ENCODE data around the gene COX7A2.

COX7A2 gene

DNA sequence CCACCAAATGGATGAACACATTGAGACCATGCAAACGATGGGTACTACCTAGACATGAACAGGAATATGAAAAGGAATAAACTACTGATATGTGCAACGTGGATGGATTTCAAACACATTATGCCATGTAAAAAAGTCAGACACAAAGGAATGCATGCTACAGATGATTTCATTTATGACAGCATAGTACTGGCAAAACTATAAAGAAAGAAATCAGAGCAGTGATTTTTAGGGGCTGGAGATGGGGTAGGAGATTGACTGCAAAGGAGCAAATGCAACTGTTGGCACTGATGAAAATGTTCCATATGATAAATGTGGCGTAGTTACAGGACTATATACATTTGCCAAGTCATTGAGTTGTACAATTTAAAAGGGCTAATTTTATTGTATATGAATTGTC is 24.3 kb downstream of the COX7A2 start:
- DNase-seq, result no peak

DNA sequence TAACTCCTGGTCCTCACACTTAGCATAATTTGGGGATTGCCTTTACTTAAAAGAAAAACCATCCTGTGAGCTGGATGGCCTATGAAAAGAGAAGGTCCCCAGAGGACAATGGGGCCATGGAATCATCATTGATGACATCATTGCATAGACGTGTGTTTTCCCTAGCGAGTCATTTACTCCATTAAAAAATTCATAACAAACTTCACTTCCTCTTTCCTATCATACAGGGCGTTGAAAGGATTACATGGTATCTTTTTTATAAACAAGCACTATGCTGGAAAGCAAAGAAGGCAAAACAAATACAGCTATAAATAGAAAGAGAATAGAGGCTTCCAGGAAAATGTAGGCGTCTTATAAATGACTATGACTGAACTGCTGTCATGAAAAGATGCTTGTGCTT is 26.4 kb downstream of the COX7A2 start:
- no peak for DNase-seq

DNA sequence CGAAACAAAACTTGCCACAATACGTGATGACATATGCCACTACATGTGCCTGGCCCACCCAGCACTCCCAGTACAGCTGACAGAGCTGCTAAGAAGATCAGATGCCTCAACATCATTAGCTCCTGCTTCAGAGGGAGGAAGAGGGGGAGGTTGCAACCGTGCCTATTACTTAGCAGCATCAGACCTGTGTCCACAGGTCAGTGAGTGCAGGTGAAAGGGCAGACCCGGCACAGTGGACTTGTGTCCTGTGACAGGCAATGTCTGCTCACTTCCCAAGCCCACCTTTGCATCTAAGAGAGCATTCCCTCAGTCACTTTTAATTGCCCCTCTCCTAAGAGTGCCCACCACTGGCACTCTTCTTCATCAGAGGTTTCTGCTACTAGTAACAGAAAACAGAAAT is 28.3 kb downstream of the COX7A2 start:
- DNase-seq, result no peak

DNA sequence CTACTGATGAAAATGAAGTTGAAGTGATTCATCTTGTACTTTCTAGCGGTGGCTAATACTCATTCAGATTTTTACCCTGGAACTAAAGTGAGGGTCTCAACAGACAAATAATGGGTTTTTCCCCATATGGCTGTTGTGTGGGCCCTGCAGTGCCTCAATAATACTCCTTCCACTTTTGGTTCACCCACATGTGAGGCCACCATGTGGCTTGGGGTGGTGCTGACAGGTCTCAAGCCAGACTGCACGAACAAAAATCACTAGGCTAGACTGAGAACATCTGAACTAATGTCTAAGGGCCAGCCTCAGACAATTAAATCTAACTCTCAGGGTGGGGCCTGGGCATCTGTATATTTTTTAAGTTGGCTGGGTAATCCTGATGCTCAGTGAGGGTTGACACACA is 29.9 kb downstream of the COX7A2 start:
- DNase-seq, result no peak

DNA sequence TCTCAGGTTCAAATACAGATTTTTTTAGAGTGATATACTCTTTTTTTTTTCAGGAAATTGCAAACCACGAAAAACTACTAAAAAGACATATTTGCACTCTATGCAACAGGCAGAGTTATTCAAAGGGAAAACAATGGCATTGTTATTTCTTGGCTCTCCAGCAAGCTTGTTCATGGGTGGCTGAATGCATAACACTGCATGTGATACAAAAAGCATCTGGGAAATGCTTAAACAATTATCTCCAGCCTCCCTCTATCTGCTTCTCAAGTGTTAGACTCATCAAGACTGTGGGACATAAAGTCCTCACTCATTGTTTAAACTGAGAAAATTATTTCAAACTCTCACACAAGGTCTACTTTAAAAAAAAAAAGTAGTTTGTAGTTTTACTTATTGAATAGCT is 30.5 kb downstream of the COX7A2 start:
- DNase-seq, result no peak

DNA sequence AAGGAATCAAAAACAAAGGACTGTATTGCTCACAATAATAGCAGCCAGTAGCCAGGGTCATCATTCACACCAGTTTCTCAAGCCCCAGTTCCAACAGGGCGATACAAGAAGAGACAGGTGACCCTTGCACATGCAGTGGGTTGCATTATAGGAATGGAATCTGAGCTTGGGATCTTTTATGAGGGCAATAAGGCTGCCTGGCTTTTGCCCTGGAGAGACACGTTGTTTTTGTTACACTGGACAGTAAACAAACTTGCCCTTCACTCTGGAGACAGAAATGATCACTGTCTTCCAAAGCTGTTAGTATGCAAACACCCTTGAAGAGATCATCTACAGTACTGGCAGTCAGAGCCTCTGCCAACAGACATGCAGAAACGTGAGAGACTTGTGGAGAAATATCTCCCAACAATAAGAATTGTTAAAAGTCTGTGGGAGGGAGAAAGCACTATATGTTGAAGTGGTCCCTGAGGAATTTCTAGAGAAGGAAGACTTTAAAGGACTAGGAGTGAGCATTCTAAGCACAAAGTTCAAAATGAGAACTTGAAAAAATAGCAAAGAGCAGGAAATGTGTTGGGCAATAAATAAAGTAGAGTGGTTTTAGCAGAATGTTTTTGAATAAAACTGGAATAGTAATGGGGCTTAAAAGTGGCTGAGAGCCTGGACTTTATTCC is 31.5 kb downstream of the COX7A2 start:
- no peak for DNase-seq

DNA sequence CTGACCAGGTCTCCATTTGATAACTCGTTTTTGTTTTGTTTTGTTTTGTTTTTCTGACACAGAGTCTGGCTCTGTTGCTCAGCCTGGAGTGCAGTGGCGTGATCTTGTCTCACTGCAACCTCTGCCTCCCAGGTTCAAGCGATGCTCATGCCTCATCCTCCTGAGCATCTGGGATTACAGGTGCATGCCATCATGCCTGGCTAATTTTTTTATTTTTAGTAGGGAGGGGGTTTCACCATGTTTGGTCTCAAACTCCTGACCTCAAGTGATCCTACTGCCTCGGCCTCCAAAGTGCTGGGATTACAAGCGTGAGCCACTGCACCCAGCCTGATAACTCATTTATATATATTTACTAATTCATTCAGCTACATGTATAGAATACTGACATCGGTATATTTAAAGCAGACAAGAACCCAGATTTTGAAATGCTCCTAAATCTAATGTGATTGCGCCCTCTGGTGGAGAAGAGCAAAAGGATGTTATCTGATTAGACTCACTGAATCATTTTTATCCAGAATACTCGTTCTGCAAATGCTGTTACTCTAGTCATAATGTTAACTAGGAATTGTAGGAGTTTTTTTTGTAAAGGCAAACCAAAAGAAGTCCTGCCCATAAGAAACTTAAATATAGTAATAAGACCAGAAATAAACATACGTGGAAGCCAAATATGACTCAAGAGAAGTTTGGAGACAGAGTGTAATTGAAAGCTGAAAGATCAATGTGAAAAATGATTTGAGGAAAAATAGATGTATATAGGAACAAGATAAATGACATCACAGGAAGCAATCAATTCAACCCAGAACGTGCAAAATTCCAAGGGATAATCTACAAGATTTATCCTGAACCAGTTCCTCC is 32.5 kb downstream of the COX7A2 start:
- DNase-seq, result peak; percentile 67

DNA sequence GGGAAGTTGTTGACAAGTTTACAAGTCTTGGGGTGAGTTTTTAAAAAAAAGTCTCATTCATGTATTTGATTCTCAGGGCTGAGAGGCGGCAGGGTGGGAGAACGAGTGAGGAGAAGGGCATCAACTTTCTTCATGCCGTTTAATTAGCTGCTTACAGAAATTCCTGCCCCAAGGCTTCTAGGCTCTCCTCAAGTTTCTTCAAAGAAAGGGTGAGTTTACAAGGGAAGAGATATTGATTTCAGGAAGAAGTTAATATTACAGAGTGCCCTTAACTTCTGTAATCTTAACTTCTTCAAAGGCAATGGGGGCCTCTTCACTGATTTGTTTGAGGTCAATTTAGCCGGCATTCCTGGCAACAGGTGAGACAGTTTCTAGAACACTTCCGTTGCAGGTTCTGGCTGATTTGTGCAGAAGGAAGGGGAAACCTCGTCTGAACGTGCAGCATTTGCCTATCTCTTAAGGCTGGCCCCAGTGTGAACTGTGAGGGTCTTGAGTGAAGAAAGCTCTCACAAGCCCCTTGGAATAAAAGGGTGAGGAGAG is 34.3 kb downstream of the COX7A2 start:
- no peak for DNase-seq

DNA sequence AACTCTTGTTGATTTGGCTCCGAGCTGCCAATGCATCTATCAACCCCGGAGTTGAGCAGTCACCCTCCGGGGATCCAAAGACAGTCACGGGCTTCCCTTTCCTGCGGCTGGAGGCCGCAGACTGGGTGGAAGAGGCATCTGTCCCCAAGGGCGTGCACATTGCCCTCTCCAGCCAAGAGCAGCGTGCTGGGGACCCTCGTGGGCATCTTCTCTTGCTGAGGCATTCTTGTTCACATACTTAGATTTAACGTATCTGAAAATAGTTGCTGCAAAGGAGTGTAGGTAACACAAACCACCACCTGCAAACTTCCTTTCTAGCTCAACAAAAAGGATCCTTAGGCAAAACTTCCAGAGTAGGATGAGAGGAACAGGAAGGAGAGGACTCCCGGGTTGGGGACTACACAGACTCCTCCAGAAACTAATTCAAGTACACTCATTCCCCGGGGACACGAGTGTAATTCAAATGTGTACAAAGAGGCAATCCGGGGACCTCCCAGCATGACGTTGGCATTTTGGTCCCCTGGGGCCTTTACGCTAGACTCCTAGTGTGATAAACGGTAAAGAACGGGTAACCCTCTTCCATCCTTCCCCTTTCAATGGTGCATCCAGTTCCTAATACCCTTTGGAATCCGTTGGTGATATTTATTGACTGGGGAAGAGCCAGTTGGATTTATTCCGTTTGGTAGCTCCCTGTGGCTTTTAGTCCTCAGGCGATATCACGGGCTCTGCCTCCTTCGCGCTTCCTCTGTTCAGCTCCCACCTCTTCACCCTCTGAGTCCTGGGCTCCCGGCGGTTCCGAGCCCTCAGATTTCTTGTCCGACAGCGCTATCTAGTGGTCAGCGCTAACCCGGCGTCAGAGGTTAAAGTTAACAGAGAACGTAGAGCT is 35.1 kb downstream of the COX7A2 start:
- DNase-seq, result peak; percentile 79

DNA sequence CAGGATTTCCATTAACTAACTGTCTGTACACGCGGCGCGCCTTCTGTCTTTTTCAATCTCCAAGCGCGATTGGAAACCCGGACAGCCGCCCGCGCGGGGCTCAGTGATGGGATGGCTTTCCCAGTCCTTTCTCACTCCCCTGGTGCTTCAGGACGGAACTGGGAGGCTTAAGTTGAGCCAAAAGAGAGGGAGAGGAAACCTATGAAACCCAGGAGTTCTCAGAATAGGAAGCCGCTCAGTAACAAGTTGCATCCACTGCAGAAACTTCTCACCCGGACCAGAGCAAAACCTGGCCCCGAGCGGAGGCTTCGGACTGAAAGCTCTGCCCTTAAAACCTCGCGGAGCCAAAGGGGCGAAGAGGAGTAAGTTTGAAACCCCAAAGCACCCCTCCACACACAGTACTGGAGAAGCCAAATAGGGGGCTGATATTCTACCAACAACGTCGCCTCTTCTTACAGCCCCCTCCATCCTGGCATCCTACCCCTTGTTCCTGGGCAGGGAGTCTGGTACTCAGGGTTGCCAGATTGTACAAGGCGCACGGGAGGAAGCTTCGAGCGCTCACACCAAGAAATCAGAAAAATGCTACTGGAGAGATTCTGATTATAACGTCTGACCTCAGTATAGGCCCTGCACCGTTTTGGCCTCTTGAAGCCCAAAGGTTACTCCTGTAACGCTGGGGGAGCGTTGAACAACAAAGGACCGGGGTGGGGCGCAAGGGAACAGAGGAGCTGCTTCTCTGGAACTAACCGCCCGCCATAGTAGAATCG is 36.8 kb downstream of the COX7A2 start:
- no peak for DNase-seq

DNA sequence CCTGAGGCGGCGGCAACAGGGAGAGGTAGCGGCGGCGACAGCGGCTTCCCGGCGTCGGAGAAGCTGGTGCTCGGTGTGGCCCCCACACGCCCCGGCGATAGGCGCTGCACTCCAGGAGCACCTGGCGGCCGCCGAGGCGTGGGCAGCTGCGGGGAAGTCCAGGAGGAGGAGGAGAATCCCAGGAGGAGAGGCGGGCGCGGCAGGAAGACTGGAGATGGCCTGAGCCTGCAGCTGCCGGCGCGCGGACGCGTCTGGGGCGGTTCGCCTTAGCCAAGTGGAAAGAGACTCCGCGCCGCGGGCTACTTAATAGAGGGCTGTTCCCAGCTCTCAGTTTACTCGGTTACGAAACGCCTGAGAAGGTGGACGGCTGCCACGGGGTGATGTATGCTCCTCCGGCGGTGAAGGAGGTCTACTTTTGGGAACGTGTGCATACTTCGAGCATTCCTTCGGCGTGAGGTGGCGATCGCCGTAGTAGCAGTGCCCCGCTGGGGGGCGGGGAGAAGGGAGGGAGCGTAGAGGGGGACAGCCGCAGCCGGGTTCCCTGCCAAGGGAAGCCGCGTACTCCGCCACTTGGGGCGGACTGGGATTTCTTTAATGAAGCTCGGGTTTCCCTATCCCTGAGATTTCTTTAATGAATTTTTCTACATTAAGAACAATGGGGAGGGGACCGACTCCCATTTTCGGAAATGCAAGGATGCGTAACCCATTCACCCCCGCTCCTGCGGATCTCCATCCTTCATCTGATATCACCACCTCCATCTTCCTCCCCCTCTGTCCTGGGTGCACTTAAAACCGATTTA is 37.6 kb downstream of the COX7A2 start, which contains the start of gene COL12A1:
COL12A1 (minus strand) TSS at position 278 of the 800 bp plus-strand sequence. CDS start 3,261 bp downstream, outside the sequence.
- DNase-seq, result no peak

DNA sequence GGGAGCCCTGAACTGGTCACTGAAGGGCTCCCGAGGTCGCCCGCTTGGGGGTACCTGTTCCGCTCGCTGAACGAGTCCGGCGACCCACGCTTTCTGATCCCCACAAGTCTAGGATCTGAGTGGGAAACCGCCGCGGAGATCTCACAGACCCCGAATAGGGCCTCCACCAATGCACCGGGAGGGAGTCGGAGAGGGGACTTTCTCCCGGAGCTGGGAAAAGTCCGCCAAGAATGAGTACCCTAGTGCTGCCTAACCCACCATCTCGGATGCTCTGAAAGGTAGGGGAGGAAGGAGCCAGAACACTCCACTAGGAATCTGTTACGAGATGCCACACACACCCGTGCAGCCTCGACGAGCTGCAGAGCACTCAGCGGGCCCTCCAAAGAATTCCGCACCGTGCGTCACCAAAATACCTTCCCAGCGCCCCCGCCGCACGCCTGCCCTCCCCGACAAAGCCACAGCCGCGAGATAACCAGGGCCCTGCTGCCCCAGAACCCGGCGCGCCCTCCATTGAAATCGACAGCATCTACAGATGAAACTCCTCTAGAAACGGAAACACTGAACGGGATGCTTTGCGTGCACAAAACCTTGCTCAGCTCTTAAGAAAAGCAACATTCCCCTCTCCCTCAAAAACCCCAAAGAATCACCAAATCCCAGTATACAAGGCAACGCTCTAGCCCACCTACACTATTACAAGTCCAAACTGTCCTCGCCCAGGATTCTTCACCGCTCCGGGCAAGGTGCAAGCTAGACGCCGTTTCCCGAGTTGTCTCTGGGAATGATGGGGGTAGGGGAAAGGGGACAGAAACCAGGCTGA is 38.4 kb downstream of the COX7A2 start:
- no peak for DNase-seq

DNA sequence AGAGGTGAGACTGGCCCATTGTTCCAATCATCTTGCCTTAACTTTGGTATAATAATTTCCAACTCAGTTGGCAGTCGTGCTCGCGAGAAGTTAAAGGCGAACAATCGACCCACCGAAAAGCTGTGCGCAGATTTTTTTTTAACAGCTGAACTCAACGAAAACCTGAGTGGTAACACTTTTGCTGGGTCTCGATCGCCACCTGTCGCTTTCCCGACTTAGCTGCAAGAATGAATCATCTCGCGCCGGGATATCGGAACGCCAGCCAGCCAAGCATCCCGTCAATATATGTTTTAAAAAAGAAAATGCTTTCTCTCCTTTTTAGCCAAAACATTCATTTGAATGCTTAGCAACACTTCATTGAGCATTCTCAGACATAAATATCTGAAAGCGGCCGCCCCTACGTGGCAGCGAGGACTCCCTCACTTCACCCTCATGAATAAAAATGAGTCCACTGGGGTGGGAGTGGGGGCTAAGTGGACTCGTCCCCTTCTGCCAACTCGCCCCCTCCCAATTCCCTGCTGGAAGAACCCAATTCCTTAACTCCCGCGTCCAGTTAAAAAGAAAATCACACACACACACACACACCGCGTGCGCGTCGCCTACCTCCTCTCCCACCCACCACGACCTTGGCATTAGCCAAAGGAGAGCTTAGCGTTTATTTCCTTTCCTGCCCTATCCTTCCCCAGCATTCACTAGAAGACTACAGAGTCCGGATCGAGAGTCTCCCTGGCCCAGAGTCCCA is 39.2 kb downstream of the COX7A2 start:
- no peak for DNase-seq

DNA sequence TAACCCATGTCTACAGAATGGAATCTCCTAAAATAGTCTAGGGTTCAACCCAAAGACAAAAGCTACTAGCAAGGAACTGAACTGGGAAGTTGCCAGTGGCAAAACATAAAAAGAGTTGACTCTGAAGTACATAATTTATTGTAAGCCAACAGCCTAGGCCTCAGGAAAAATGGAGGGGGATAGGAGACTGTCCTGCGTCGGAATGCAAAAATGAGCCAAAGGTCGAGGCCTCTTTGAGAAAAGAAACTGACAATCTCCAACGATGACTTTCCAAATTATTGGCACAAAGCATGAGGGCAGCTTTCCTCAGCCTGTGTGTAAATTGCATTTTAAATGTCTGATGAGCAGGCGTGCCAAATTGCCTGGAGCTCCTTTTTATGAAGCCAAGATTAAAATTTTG is 39.9 kb downstream of the COX7A2 start:
- DNase-seq, result no peak

DNA sequence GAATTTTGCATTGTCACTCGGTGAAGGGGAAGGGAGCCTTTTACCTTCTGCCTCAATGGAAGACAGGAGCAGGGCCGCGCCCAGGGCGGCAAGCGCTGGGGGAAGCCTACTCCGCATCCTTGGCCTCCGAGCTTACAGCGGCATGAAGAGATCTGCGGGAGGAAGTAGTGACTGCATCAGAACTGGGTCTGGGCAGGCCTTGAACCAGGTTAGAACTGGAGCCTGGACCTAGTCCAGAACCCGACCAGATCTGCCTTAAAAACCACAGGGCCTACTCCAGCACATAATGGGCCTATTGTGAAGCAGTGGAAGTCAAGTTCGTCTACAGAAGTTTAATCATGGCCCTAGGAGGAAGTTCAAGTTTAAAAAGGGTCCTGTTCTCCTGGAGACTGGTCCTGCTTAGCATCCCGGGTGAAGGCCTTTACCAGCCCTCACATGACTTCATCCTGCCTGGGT is 40.9 kb downstream of the COX7A2 start:
- DNase-seq, result no peak

DNA sequence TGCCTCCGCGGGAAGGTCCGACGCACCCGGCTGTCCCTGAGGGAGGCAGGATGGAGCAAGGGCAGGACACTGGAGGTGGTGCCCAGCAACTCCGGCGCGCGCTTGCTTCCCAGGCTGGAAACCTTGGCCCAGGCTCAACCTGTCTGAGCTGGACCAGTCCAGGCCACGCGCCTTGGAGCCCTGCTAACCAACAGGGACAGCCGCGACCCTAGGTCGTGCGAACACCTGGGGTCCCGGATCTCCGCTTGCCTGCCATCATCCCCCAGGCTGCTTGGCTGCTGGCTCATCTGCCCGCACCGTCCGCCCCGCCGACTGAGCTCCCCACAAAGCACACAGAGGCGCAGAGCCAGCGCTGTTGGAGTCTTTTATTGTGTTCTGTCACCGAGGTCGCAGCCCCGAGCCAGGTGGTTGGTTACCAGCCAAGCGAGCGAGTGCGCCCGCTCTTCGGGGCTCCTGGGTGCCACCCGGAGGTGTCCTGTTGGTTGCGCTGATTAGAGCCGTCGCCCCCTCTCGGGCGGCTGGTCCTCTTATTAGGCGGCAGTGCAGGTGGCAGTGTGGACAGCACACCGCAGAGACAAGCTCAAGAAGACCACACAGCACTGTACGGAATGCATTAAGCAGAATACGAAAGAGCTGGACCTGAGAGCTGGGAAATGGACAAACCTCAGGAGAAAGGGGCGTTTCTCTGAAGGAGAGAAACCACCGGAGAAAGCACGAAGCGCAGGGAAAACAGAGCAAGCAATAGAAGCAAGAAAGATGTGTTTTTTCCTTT is 41.5 kb downstream of the COX7A2 start:
- no peak for DNase-seq

DNA sequence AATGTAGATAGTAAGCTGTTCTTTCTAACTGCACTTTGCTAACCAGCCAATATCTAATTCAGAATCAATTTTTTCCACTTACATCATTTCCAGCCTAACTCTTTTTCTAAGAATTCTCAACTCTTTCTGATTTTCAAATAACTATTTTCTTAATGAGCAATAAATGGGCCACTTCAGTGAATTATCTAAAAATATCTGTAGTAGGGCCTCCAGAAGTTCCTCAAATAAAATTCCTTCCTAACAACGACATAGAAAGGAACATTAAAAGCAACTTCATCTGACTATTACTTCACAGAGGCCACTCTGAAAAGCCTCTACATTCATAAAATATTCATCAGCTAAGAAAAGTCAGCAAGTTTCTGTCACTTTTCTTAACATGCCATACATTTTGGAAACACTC is 42.6 kb downstream of the COX7A2 start:
- DNase-seq, result no peak

DNA sequence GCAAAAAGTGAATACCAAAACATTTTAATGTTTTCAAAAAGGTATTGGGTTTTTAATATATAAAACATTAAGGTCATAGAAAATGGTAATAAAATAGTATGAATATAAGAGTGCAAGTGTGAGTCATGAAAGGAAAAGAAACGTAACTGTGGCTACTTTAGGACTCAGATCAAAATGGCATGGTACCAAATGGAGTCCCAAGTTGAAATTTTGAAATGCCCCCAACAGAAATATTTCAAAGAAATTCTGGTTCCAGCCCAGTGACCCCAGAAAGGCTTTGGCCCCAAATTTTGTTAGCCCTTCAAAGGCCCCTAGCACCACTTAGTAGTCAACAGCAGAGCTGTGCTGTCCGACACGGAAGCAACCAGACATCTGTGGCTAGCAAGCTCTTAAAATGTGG is 43.7 kb downstream of the COX7A2 start:
- no peak for DNase-seq
